HG02943 (cell line): ENCODE data around the gene DENND4B.
"Not testable (repeated sequence)": the region's sequence is repeated elsewhere in the genome, so short reads cannot be mapped to it uniquely, and the experiment has no call there.

Experiments used
- ATAC-seq: cut with Tn5 transposase; IDR thresholded peaks from one replicate; pipeline ENCODE4 v1.9.1; 2021; ENCODE audit warnings: mild to moderate bottlenecking, low read depth, moderate library complexity; ENCODE audit not compliant: unreplicated experiment

Gene DENND4B

GRCh38 chr1:153929981-153930948 is 16.3 kb downstream of the DENND4B start:
- no peak for ATAC-seq

GRCh38 chr1:153929426-153929825 is 17.1 kb downstream of the DENND4B start:
- ATAC-seq, result no peak

GRCh38 chr1:153928791-153929341 is 17.7 kb downstream of the DENND4B start:
- ATAC-seq, result no peak

GRCh38 chr1:153928245-153928644 is 18.3 kb downstream of the DENND4B start:
- ATAC-seq, result no peak

GRCh38 chr1:153926405-153926804 is 20.1 kb downstream of the DENND4B start:
- ATAC-seq, result no peak

- ATAC-seq, result peak; percentile 89
These were observed 23.3 kb downstream of the DENND4B start, which contains the start of gene GATAD2B for GRCh38 chr1:153922972-153923925. TSS of gene GATAD2B (minus strand) at chr1:153922972. CDS start at chr1:153828347, 94,625 bp downstream.

GRCh38 chr1:153922076-153922971 is 24.2 kb downstream of the DENND4B start:
- peak; percentile 6 for ATAC-seq

GRCh38 chr1:153921803-153922075 is 24.8 kb downstream of the DENND4B start:
- ATAC-seq, result no peak

- ATAC-seq, result no peak
These were observed 25.3 kb downstream of the DENND4B start for GRCh38 chr1:153921080-153921802.

- no peak for ATAC-seq
These were observed 26.4 kb downstream of the DENND4B start for GRCh38 chr1:153919876-153920852.

- no peak for ATAC-seq
These were observed 30.2 kb downstream of the DENND4B start for GRCh38 chr1:153916297-153916696.

- ATAC-seq, result no peak
These were observed 34.2 kb downstream of the DENND4B start for GRCh38 chr1:153912349-153912748.

GRCh38 chr1:153910560-153910959 is 36.0 kb downstream of the DENND4B start:
- ATAC-seq, result not testable (repeated sequence)

GRCh38 chr1:153908071-153908470 is 38.4 kb downstream of the DENND4B start:
- ATAC-seq, result no peak

GRCh38 chr1:153907134-153907533 is 39.4 kb downstream of the DENND4B start:
- ATAC-seq, result no peak

GRCh38 chr1:153906396-153906795 is 40.1 kb downstream of the DENND4B start:
- ATAC-seq, result no peak

GRCh38 chr1:153905908-153906307 is 40.6 kb downstream of the DENND4B start:
- not testable (repeated sequence) for ATAC-seq

- no peak for ATAC-seq
These were observed 42.6 kb downstream of the DENND4B start for GRCh38 chr1:153903841-153904455.
